Activated T-helper 1 cell treated with anti-CD3 and anti-CD28 coated beads, Interleukin-12 subunit alpha, Interleukin-12 subunit beta, Interleukin-2, Interleukin-4 antibody, amounts not matched to agents 30 ng/mL and 10 ng/mL and 1 ng/mL, durations not matched to agents 14 hours and 24 hours and 36 hours (primary cell): ENCODE measurements around the gene TAB3. TPM values are rescaled to one million over a fixed set of nuclear protein-coding genes. Genes with fewer than 3 reads are reported as not detected.

Experiments used
- DNase-seq: peaks from one replicate; pipeline ENCODE4 v3.0.0; 2021; ENCODE audit warnings: low spot score
- H3K27ac Mint-ChIP-seq: one replicate; pipeline ENCODE4 v1.8.0; 2021; ENCODE audit warnings: mild to moderate bottlenecking, mixed read lengths
- H3K27me3 Mint-ChIP-seq: one replicate; pipeline ENCODE4 v1.8.0; 2022; ENCODE audit warnings: mild to moderate bottlenecking, moderate library complexity, mixed read lengths; ENCODE audit not compliant: insufficient read depth
- H3K36me3 Mint-ChIP-seq: one replicate; pipeline ENCODE4 v1.8.0; 2021; ENCODE audit warnings: low read depth, mixed read lengths
- H3K4me1 Mint-ChIP-seq: one replicate; pipeline ENCODE4 v1.8.0; 2021; ENCODE audit warnings: low read depth, mixed read lengths
- H3K4me3 Mint-ChIP-seq: one replicate; pipeline ENCODE4 v1.8.0; 2021; ENCODE audit warnings: mild to moderate bottlenecking, moderate library complexity, mixed read lengths
- H3K9me3 Mint-ChIP-seq: one replicate; pipeline ENCODE4 v1.8.0; 2021; ENCODE audit warnings: mixed read lengths
- intact Hi-C: fragments of 100-400 bp; cut with micrococcal nuclease; formaldehyde crosslinking; loops from one replicate; pipeline ENCODE4 v1.15.1; 2024
- total RNA-seq: library from RNA; stranded (reverse); gene quantifications from 2 replicates; pipeline ENCODE4 v1.2.3, GENCODE V29; 2022

The TAB3 gene
- total RNA-seq = 23.7 and 24.4 TPM in 2 replicates

GRCh38 chrX:30889147-30890140 lies at the start of gene TAB3:
TAB3 (minus strand) TSS chrX:30889254; CDS start chrX:30859588, 29,666 bp downstream.
- Mint-ChIP-seq H3K36me3 (peaks cover 13% of the 10 kb centered on the region), H3K4me3 (peak within 1 kb of the TSS; percentile 90), H3K27ac (peak within 1 kb of the TSS; percentile 96), H3K4me1 (peaks cover 32% of the 10 kb centered on the region), H3K9me3 (no peaks in the 10 kb centered on the region), H3K27me3 (no peaks in the 10 kb centered on the region)
- intact Hi-C loops = loop anchor here (1.0 to 2.0 kb wide), 6 partner anchors 8 to 312 kb away; partner anchors contain the start of gene TASL
- peak; percentile 91 for DNase-seq

GRCh38 chrX:30938295-30938694 lies 49.2 kb upstream of the TAB3 start:
- Mint-ChIP-seq H3K4me3 (no peak overlapping the region), H3K9me3 (no peaks in the 10 kb centered on the region), H3K27me3 (peaks cover 2% of the 10 kb centered on the region), H3K36me3 (no peaks in the 10 kb centered on the region), H3K4me1 (no peaks in the 10 kb centered on the region), H3K27ac (no peak overlapping the region)
- DNase-seq = no peak
- intact Hi-C loops = no loop called here

- intact Hi-C loops = no loop called here
- H3K4me1 Mint-ChIP-seq = no peaks in the 10 kb centered on the region
- DNase-seq = no peak
- no peak overlapping the region for H3K27ac Mint-ChIP-seq
- no peak overlapping the region for H3K4me3 Mint-ChIP-seq
- H3K27me3 Mint-ChIP-seq = no peaks in the 10 kb centered on the region
- no peaks in the 10 kb centered on the region for H3K36me3 Mint-ChIP-seq
- no peaks in the 10 kb centered on the region for H3K9me3 Mint-ChIP-seq
Observed at GRCh38 chrX:30935985-30936384, 46.9 kb upstream of the TAB3 start.

- no peak overlapping the region for H3K27ac Mint-ChIP-seq
- H3K4me1 Mint-ChIP-seq = no peaks in the 10 kb centered on the region
- no peaks in the 10 kb centered on the region for H3K36me3 Mint-ChIP-seq
- no peaks in the 10 kb centered on the region for H3K27me3 Mint-ChIP-seq
- H3K4me3 Mint-ChIP-seq = no peak overlapping the region
- no peaks in the 10 kb centered on the region for H3K9me3 Mint-ChIP-seq
- intact Hi-C loops = no loop called here
- DNase-seq = no peak
Observed at GRCh38 chrX:30931920-30932319, 42.9 kb upstream of the TAB3 start.

GRCh38 chrX:30930679-30931078 lies 41.6 kb upstream of the TAB3 start:
- intact Hi-C loops = no loop called here
- H3K27ac Mint-ChIP-seq = no peak overlapping the region
- H3K4me1 Mint-ChIP-seq = no peaks in the 10 kb centered on the region
- H3K4me3 Mint-ChIP-seq = no peak overlapping the region
- no peaks in the 10 kb centered on the region for H3K36me3 Mint-ChIP-seq
- no peaks in the 10 kb centered on the region for H3K27me3 Mint-ChIP-seq
- H3K9me3 Mint-ChIP-seq = no peaks in the 10 kb centered on the region
- no peak for DNase-seq

- Mint-ChIP-seq H3K27ac (no peak overlapping the region), H3K27me3 (no peaks in the 10 kb centered on the region)
Observed at GRCh38 chrX:30930143-30930542, 41.1 kb upstream of the TAB3 start.

GRCh38 chrX:30920271-30920670 lies 31.2 kb upstream of the TAB3 start:
- intact Hi-C loops = no loop called here

More at GRCh38 chrX:30930143-30930542, 41.1 kb upstream of the TAB3 start:
- H3K36me3 Mint-ChIP-seq = no peaks in the 10 kb centered on the region
- DNase-seq = no peak
- no peaks in the 10 kb centered on the region for H3K4me1 Mint-ChIP-seq
- H3K9me3 Mint-ChIP-seq = no peaks in the 10 kb centered on the region
- intact Hi-C loops = no loop called here
- no peak overlapping the region for H3K4me3 Mint-ChIP-seq

GRCh38 chrX:30918480-30918879 lies 29.4 kb upstream of the TAB3 start:
- no peaks in the 10 kb centered on the region for H3K36me3 Mint-ChIP-seq
- H3K27me3 Mint-ChIP-seq = no peaks in the 10 kb centered on the region
- H3K4me3 Mint-ChIP-seq = no peak overlapping the region
- intact Hi-C loops = no loop called here
- no peaks in the 10 kb centered on the region for H3K9me3 Mint-ChIP-seq
- DNase-seq = no peak
- H3K27ac Mint-ChIP-seq = no peak overlapping the region
- H3K4me1 Mint-ChIP-seq = no peaks in the 10 kb centered on the region

More at GRCh38 chrX:30920271-30920670, 31.2 kb upstream of the TAB3 start:
- no peak overlapping the region for H3K4me3 Mint-ChIP-seq
- peaks cover 1% of the 10 kb centered on the region for H3K27me3 Mint-ChIP-seq
- H3K36me3 Mint-ChIP-seq = no peaks in the 10 kb centered on the region
- no peak overlapping the region for H3K27ac Mint-ChIP-seq
- no peak for DNase-seq
- no peaks in the 10 kb centered on the region for H3K4me1 Mint-ChIP-seq
- H3K9me3 Mint-ChIP-seq = no peaks in the 10 kb centered on the region

GRCh38 chrX:30913492-30913891 lies 24.4 kb upstream of the TAB3 start:
- Mint-ChIP-seq H3K9me3 (no peaks in the 10 kb centered on the region), H3K4me1 (peaks cover 11% of the 10 kb centered on the region), H3K36me3 (no peaks in the 10 kb centered on the region), H3K4me3 (no peak overlapping the region), H3K27me3 (no peaks in the 10 kb centered on the region), H3K27ac (no peak overlapping the region)
- intact Hi-C loops = no loop called here
- DNase-seq = no peak

GRCh38 chrX:30910124-30910860 lies 21.2 kb upstream of the TAB3 start:
- H3K4me1 Mint-ChIP-seq = peaks cover 11% of the 10 kb centered on the region
- DNase-seq = no peak
- intact Hi-C loops = no loop called here
- no peaks in the 10 kb centered on the region for H3K9me3 Mint-ChIP-seq
- no peak overlapping the region for H3K4me3 Mint-ChIP-seq
- peaks cover 3% of the 10 kb centered on the region for H3K27me3 Mint-ChIP-seq
- no peaks in the 10 kb centered on the region for H3K36me3 Mint-ChIP-seq
- H3K27ac Mint-ChIP-seq = no peak overlapping the region

- Mint-ChIP-seq H3K36me3 (no peaks in the 10 kb centered on the region), H3K4me3 (no peak overlapping the region), H3K27ac (no peak overlapping the region), H3K9me3 (no peaks in the 10 kb centered on the region), H3K27me3 (peaks cover 11% of the 10 kb centered on the region), H3K4me1 (peaks cover 11% of the 10 kb centered on the region)
- DNase-seq = no peak
- intact Hi-C loops = no loop called here
Observed at GRCh38 chrX:30906726-30907125, 17.7 kb upstream of the TAB3 start.

- DNase-seq = no peak
- Mint-ChIP-seq H3K27me3 (peaks cover 11% of the 10 kb centered on the region), H3K9me3 (no peaks in the 10 kb centered on the region), H3K36me3 (no peaks in the 10 kb centered on the region), H3K27ac (no peak overlapping the region), H3K4me3 (no peak overlapping the region), H3K4me1 (peaks cover 7% of the 10 kb centered on the region)
- intact Hi-C loops = no loop called here
Observed at GRCh38 chrX:30905321-30905720, 16.3 kb upstream of the TAB3 start.

GRCh38 chrX:30904632-30905031 lies 15.6 kb upstream of the TAB3 start:
- no peak overlapping the region for H3K27ac Mint-ChIP-seq
- DNase-seq = no peak
- no peak overlapping the region for H3K4me3 Mint-ChIP-seq
- intact Hi-C loops = no loop called here
- peaks cover 11% of the 10 kb centered on the region for H3K27me3 Mint-ChIP-seq
- H3K36me3 Mint-ChIP-seq = no peaks in the 10 kb centered on the region
- H3K9me3 Mint-ChIP-seq = no peaks in the 10 kb centered on the region
- peaks cover 11% of the 10 kb centered on the region for H3K4me1 Mint-ChIP-seq
